Upper lobe of left lung (tissue), 6 donors: ENCODE results near the gene AATF. TPM values are rescaled to one million over a fixed set of nuclear protein-coding genes. Genes with fewer than 3 reads are reported as not detected.

Source experiments
- ATAC-seq, 2 donors: fragments of 200-7000 bp; cut with Tn5 transposase; one replicate each; pipeline ENCODE4 v1.9.1; 2022; ENCODE audit warnings: mild to moderate bottlenecking in 2 of 2, moderate library complexity in 2 of 2; ENCODE audit not compliant: low FRiP score in 2 of 2
- DNase-seq, 2 donors: peaks; one replicate each; pipeline ENCODE4 v3.0.0-alpha.2; 2019 to 2020
- H3K27ac ChIP-seq, 4 donors: fragments of 200-600 bp; sonication (generic); one replicate each; pipeline ENCODE4 v1.5.1; 2016 to 2019
- H3K27me3 ChIP-seq, 4 donors: fragments of 200-600 bp; sonication (generic); one replicate each; pipeline ENCODE4 v1.5.1; 2017 to 2019
- H3K36me3 ChIP-seq, 4 donors: fragments of 200-600 bp; sonication (generic); one replicate each; pipeline ENCODE4 v1.5.1; 2016 to 2019
- H3K4me1 ChIP-seq, 4 donors: fragments of 200-600 bp; sonication (generic); one replicate each; pipeline ENCODE4 v1.5.1; 2018 to 2019
- H3K4me3 ChIP-seq, 4 donors: fragments of 200-600 bp; sonication (generic); one replicate each; pipeline ENCODE4 v1.5.1; 2017 to 2019; ENCODE audit warnings: mild to moderate bottlenecking in 2 of 4, moderate library complexity in 1 of 4
- H3K9me3 ChIP-seq, 4 donors: fragments of 200-600 bp; sonication (generic); one replicate each; pipeline ENCODE4 v1.5.1; 2018 to 2019
- CTCF ChIP-seq, 6 experiments: fragments of 450-650 bp in 4 of 6; fragments of 200-600 bp in 2 of 6; sonication (generic) in 2 of 6; IDR thresholded peaks; one replicate each; pipeline ENCODE4 v1.5.1; 2016 to 2019; ENCODE audit warnings: antibody characterized with exemption in 6 of 6
- EP300 ChIP-seq, 4 donors: sonication (generic); formaldehyde crosslinking; IDR thresholded peaks; one replicate each; pipeline ENCODE4 v1.5.1; 2017; ENCODE audit warnings: antibody characterized with exemption in 4 of 4, control low read depth in 2 of 4
- POLR2A ChIP-seq, 4 donors: fragments of 450-650 bp; IDR thresholded peaks; one replicate each; pipeline ENCODE4 v1.5.1; 2016 to 2017; ENCODE audit warnings: antibody characterized with exemption in 4 of 4, mild to moderate bottlenecking in 2 of 4
- POLR2AphosphoS5 ChIP-seq, 2 donors: sonication (generic); formaldehyde crosslinking; IDR thresholded peaks; one replicate each; pipeline ENCODE4 v1.5.1; 2017; ENCODE audit warnings: antibody characterized with exemption in 2 of 2
- WGBS, 2 donors: methylation state at CpG; one replicate each; pipeline ENCODE4 v1.1.5; 2017 to 2018; 5-methylcytosine and 5-hydroxymethylcytosine counted together
- total RNA-seq, 6 donors: library from RNA; depleted of rRNA in 4 of 6; stranded (reverse); fragments of >200 nt in 4 of 6; gene quantifications; one replicate each; pipeline versions ENCODE4 v1.1.0 to v1.2.1, GENCODE V29; 2016 to 2021
- donor health status: DM: no; HTN: no; CAD: no; lungs with moderate emphysema.
- donor health status: DM: no; HTN: yes; CAD: no; lungs with severe emphysema.

The AATF gene
- total RNA-seq, 6 donors from 2014 or later, result 30.7 to 45.4 (median 37.3) TPM

- Histone ChIP-seq H3K36me3 (peaks cover 0 to 16% (median 8%) of the 10 kb centered on the region in 4 donors), H3K9me3 (no peaks in the 10 kb centered on the region), H3K27me3 (no peaks in the 10 kb centered on the region), H3K4me3 (no peak overlapping the region), H3K4me1 (no peaks in the 10 kb centered on the region), H3K27ac (no peak overlapping the region)
- no peak for TF ChIP-seq EP300 (IDR thresholded peaks at IDR 0.05)
- no peak for TF ChIP-seq CTCF (IDR thresholded peaks at IDR 0.05)
- no peak for TF ChIP-seq POLR2A (IDR thresholded peaks at IDR 0.05)
- no peak for TF ChIP-seq POLR2AphosphoS5 (IDR thresholded peaks at IDR 0.05)
- ATAC-seq (no peak), DNase-seq (no peak)
- WGBS, 2 donors, result 58 to 59% methylated on average over 7 of the region's 7 CpGs
Measured at GRCh38 chr17:37060928-37061327, 112.2 kb downstream of the AATF start.

DNA sequence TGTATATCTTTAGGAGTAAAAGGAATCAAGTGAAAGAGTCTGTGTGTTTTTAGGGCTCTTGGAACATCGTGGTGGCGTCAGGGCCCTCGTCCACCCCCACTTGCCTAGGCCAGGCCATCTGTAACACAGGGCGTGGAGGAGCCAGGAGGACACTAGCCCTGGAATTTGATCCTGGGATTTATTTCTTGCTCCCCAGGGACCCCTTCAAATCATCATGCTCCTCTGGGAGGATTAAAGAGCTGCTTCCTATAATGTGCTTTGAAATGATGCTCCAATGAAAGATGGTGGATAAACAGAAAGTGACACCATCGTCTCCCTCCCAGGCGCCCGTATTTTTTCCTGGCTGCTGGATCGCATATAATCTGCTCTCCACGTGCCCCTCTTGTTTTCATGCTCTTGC, 113.3 kb downstream of the AATF start:
- TF ChIP-seq POLR2A (IDR thresholded peaks at IDR 0.05) (no peak), EP300 (IDR thresholded peaks at IDR 0.05) (no peak), POLR2AphosphoS5 (IDR thresholded peaks at IDR 0.05) (no peak)
- ATAC-seq (no peak), DNase-seq (no peak)
- WGBS, 2 donors, result 66 to 76% methylated on average over 9 of the region's 9 CpGs
- Histone ChIP-seq H3K36me3 (peaks cover 0 to 7% (median under 1%) of the 10 kb centered on the region in 4 donors), H3K4me1 (no peaks in the 10 kb centered on the region), H3K27me3 (no peaks in the 10 kb centered on the region), H3K27ac (no peak overlapping the region), H3K4me3 (no peak overlapping the region), H3K9me3 (no peaks in the 10 kb centered on the region)

DNA sequence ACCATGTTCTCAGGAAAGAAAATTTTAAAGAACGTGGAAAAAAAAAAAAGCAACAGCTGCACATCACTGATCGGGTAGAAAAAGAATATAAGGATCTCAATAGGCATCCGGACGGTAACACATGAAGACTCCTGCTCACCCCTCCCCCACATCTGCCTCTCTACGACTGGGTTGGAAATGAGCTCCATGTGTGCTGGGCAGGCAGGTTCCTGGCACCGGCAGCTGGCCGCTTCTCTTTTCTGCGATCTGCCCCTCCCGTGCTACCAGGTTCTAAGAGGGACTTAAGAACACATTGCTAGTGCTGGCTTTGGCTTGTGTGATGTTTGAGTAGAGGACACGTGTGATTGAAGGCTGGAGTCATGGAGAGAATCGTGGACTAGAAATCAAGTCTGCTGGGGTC, 115.5 kb downstream of the AATF start:
- 60 to 64% methylated on average over 11 of the region's 11 CpGs for WGBS, 2 donors
- no peak for ATAC-seq
- Histone ChIP-seq H3K27ac (no peak overlapping the region), H3K4me3 (no peak overlapping the region), H3K27me3 (no peaks in the 10 kb centered on the region), H3K36me3 (no peaks in the 10 kb centered on the region), H3K4me1 (peaks cover 0 to 5% (median 0%) of the 10 kb centered on the region in 4 donors), H3K9me3 (no peaks in the 10 kb centered on the region)
- no peak for TF ChIP-seq POLR2AphosphoS5 (IDR thresholded peaks at IDR 0.05)
- peak in 1 of 2 donors; percentile 43 for DNase-seq

GRCh38 chr17:37064956-37065355, 116.2 kb downstream of the AATF start:
- WGBS, 2 donors, result 77 to 87% methylated on average over 6 to 8 of the region's 8 CpGs
- H3K27ac ChIP-seq, result no peak overlapping the region

GRCh38 chr17:37065486-37066321, 117.0 kb downstream of the AATF start:
- peak in 1 of 2 donors; percentile 59 for DNase-seq
- no peaks in the 10 kb centered on the region for H3K27me3 ChIP-seq
- peaks cover 0 to 5% (median 0%) of the 10 kb centered on the region in 4 donors for H3K4me1 ChIP-seq
- TF ChIP-seq EP300 (IDR thresholded peaks at IDR 0.05) (no peak), POLR2AphosphoS5 (IDR thresholded peaks at IDR 0.05) (no peak), POLR2A (IDR thresholded peaks at IDR 0.05) (no peak), CTCF (IDR thresholded peaks at IDR 0.05) (no peak)
- no peaks in the 10 kb centered on the region for H3K36me3 ChIP-seq
- H3K27ac ChIP-seq, result no peak overlapping the region
- no peaks in the 10 kb centered on the region for H3K9me3 ChIP-seq
- no peak for ATAC-seq
- no peak overlapping the region for H3K4me3 ChIP-seq
- 58% methylated on average over 17 to 22 of the region's 23 CpGs for WGBS, 2 donors

More at GRCh38 chr17:37064956-37065355, 116.2 kb downstream of the AATF start:
- DNase-seq, result no peak
- H3K4me3 ChIP-seq, result no peak overlapping the region
- H3K27me3 ChIP-seq, result no peaks in the 10 kb centered on the region
- TF ChIP-seq POLR2A (IDR thresholded peaks at IDR 0.05) (no peak), POLR2AphosphoS5 (IDR thresholded peaks at IDR 0.05) (no peak), EP300 (IDR thresholded peaks at IDR 0.05) (no peak), CTCF (IDR thresholded peaks at IDR 0.05) (no peak)
- H3K4me1 ChIP-seq, result peaks cover 0 to 5% (median 0%) of the 10 kb centered on the region in 4 donors
- ATAC-seq, result peak in 1 of 2 donors; percentile 32
- no peaks in the 10 kb centered on the region for H3K36me3 ChIP-seq
- H3K9me3 ChIP-seq, result no peaks in the 10 kb centered on the region
